SK-N-SH treated with all-trans-retinoic acid at 6 μM for 48 hours (cell line): ENCODE data around the gene GTF2H4.

Experiments
- ATAC-seq: fragments of 200-7000 bp; cut with Tn5 transposase; 3 replicates; pipeline ENCODE4 v1.9.1; 2020; ENCODE audit warnings: mild to moderate bottlenecking, moderate library complexity
- ARNTL ChIP-seq: fragments of 450-650 bp; formaldehyde crosslinking; IDR thresholded peaks from 2 replicates; pipeline ENCODE4 v1.5.0; 2020; ENCODE audit warnings: low read depth, mild to moderate bottlenecking, moderate library complexity, borderline replicate concordance
- BACH2 ChIP-seq: fragments of 250-450 bp; sonication (Bioruptor Pico); IDR thresholded peaks from 2 replicates; pipeline ENCODE4 v1.9.0; 2021; ENCODE audit warnings: mild to moderate bottlenecking, borderline replicate concordance
- CSDC2 ChIP-seq: fragments of 250-450 bp; sonication (Bioruptor Pico); IDR thresholded peaks from 2 replicates; pipeline ENCODE4 v1.5.0; 2020; ENCODE audit warnings: mild to moderate bottlenecking, moderate library complexity
- ESRRG ChIP-seq: fragments of 250-450 bp; sonication (Bioruptor Pico); IDR thresholded peaks from 2 replicates; pipeline ENCODE4 v1.6.1; 2021; ENCODE audit warnings: mild to moderate bottlenecking
- ISL1 ChIP-seq: fragments of 250-450 bp; sonication (Bioruptor Pico); IDR thresholded peaks from 2 replicates; pipeline ENCODE4 v2.1.2; 2022; ENCODE audit warnings: mild to moderate bottlenecking, moderate library complexity
- OSR1 ChIP-seq: fragments of 250-450 bp; sonication (Bioruptor Pico); IDR thresholded peaks from 2 replicates; pipeline ENCODE4 v1.8.0; 2022; ENCODE audit warnings: moderate library complexity, mild to moderate bottlenecking, inconsistent platforms
- POU6F1 ChIP-seq: fragments of 250-450 bp; sonication (Bioruptor Pico); IDR thresholded peaks from 2 replicates; pipeline ENCODE4 v1.8.0; 2021; ENCODE audit warnings: low read depth, mild to moderate bottlenecking, moderate library complexity, borderline replicate concordance
- PPARA ChIP-seq: fragments of 250-450 bp; sonication (Bioruptor Pico); IDR thresholded peaks from 2 replicates; pipeline ENCODE4 v1.5.0; 2020; ENCODE audit warnings: mild to moderate bottlenecking, borderline replicate concordance
- SNAI2 ChIP-seq: fragments of 250-450 bp; sonication (Bioruptor Pico); IDR thresholded peaks from 2 replicates; pipeline ENCODE4 v1.5.0; 2020; ENCODE audit warnings: mild to moderate bottlenecking, moderate library complexity
- TCF4 ChIP-seq: fragments of 250-450 bp; sonication (Bioruptor Pico); IDR thresholded peaks from 2 replicates; pipeline ENCODE4 v1.8.0; 2021; ENCODE audit warnings: mild to moderate bottlenecking, moderate library complexity, borderline replicate concordance
- TOX ChIP-seq: fragments of 250-450 bp; sonication (Bioruptor Pico); IDR thresholded peaks from 2 replicates; pipeline ENCODE4 v1.8.0; 2021; ENCODE audit warnings: mild to moderate bottlenecking, moderate library complexity, borderline replicate concordance
- TSHZ2 ChIP-seq: fragments of 250-450 bp; sonication (Bioruptor Pico); IDR thresholded peaks from 2 replicates; pipeline ENCODE4 v1.5.0; 2020; ENCODE audit warnings: mild to moderate bottlenecking, moderate library complexity
- ZC3H10 ChIP-seq: fragments of 250-450 bp; sonication (Bioruptor Pico); IDR thresholded peaks from 2 replicates; pipeline ENCODE4 v1.5.1; 2021; ENCODE audit warnings: mild to moderate bottlenecking, moderate library complexity
- ZFP3 ChIP-seq: fragments of 250-450 bp; sonication (Bioruptor Pico); IDR thresholded peaks from 2 replicates; pipeline ENCODE4 v1.5.0; 2020; ENCODE audit warnings: mild to moderate bottlenecking, moderate library complexity
- ZNF565 ChIP-seq: fragments of 450-650 bp; formaldehyde crosslinking; conservative IDR thresholded peaks from 2 replicates; pipeline ENCODE4 v1.5.0; 2020; ENCODE audit warnings: low read depth, mild to moderate bottlenecking, moderate library complexity
- ZNF70 ChIP-seq: fragments of 450-650 bp; formaldehyde crosslinking; IDR thresholded peaks from 2 replicates; pipeline ENCODE4 v1.5.0; 2020; ENCODE audit warnings: mild to moderate bottlenecking, moderate library complexity
- TF ChIP-seq, protein P1 (sequence below): fragments of 250-450 bp; sonication (Bioruptor Pico); IDR thresholded peaks from 2 replicates; pipeline ENCODE4 v1.8.0; 2020; ENCODE audit warnings: mild to moderate bottlenecking, moderate library complexity, borderline replicate concordance
- TF ChIP-seq, protein P2 (sequence below): fragments of 250-450 bp; sonication (Bioruptor Pico); IDR thresholded peaks from 2 replicates; pipeline ENCODE4 v1.5.1; 2021; ENCODE audit warnings: mild to moderate bottlenecking, moderate library complexity

GTF2H4 gene

GRCh38 chr6:30914076-30914853, 6.3 kb downstream of the GTF2H4 start, which contains the start of gene VARS2:
TSS of gene VARS2 (plus strand) at chr6:30914238. CDS start at chr6:30914837, 599 bp downstream.
- no peak for TF ChIP-seq CSDC2
- TF ChIP-seq ZFP3 (CRISPR knock-in tag) = 0 out of 2 replicates have a peak, but pooled peaks have one; percentile 17
- no peak for TF ChIP-seq ARNTL (CRISPR knock-in tag)
- peak; percentile 55; the same call in 1 of the 2 replicates for TF ChIP-seq TSHZ2 (CRISPR knock-in tag)
- TF ChIP-seq ESRRG = 0 out of 2 replicates have a peak, but pooled peaks have one; percentile 55
- no peak for TF ChIP-seq SNAI2 (CRISPR knock-in tag)
- TF ChIP-seq, all 23 proteins: peak for 3
- ATAC-seq = peak; percentile 93

- ATAC-seq = peak; percentile 2
- TF ChIP-seq ZNF70 (CRISPR knock-in tag) = no peak
- no peak for TF ChIP-seq PPARA (CRISPR knock-in tag)
- TF ChIP-seq, protein P1, sequence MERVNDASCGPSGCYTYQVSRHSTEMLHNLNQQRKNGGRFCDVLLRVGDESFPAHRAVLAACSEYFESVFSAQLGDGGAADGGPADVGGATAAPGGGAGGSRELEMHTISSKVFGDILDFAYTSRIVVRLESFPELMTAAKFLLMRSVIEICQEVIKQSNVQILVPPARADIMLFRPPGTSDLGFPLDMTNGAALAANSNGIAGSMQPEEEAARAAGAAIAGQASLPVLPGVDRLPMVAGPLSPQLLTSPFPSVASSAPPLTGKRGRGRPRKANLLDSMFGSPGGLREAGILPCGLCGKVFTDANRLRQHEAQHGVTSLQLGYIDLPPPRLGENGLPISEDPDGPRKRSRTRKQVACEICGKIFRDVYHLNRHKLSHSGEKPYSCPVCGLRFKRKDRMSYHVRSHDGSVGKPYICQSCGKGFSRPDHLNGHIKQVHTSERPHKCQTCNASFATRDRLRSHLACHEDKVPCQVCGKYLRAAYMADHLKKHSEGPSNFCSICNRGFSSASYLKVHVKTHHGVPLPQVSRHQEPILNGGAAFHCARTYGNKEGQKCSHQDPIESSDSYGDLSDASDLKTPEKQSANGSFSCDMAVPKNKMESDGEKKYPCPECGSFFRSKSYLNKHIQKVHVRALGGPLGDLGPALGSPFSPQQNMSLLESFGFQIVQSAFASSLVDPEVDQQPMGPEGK = no peak
- TF ChIP-seq ZFP3 (CRISPR knock-in tag) = no peak
- TF ChIP-seq SNAI2 (CRISPR knock-in tag) = no peak
- TF ChIP-seq ZNF565 (CRISPR knock-in tag) = no peak
- no peak for TF ChIP-seq CSDC2
- no peak for TF ChIP-seq TOX (CRISPR knock-in tag)
- TF ChIP-seq ARNTL (CRISPR knock-in tag) = no peak
- no peak for TF ChIP-seq OSR1 (CRISPR knock-in tag)
- TF ChIP-seq, all 23 proteins: peak for 0
These were observed 7.0 kb downstream of the GTF2H4 start for GRCh38 chr6:30914854-30915590.

- TF ChIP-seq POU6F1 (no peak), ZC3H10 (no peak), CSDC2 (no peak), ZNF565 (CRISPR knock-in tag) (no peak), PPARA (CRISPR knock-in tag) (no peak), ARNTL (CRISPR knock-in tag) (no peak), ESRRG (no peak), TCF4 (CRISPR knock-in tag) (no peak), TSHZ2 (CRISPR knock-in tag) (no peak), BACH2 (CRISPR knock-in tag) (no peak), SNAI2 (CRISPR knock-in tag) (no peak), ISL1 (CRISPR knock-in tag) (no peak)
- TF ChIP-seq, protein P1 = no peak
- TF ChIP-seq, protein P2, sequence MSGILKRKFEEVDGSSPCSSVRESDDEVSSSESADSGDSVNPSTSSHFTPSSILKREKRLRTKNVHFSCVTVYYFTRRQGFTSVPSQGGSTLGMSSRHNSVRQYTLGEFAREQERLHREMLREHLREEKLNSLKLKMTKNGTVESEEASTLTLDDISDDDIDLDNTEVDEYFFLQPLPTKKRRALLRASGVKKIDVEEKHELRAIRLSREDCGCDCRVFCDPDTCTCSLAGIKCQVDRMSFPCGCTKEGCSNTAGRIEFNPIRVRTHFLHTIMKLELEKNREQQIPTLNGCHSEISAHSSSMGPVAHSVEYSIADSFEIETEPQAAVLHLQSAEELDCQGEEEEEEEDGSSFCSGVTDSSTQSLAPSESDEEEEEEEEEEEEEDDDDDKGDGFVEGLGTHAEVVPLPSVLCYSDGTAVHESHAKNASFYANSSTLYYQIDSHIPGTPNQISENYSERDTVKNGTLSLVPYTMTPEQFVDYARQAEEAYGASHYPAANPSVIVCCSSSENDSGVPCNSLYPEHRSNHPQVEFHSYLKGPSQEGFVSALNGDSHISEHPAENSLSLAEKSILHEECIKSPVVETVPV (CRISPR knock-in tag) = no peak
- ATAC-seq = peak; percentile 73
These were observed 7.6 kb downstream of the GTF2H4 start for GRCh38 chr6:30915591-30915946.
